Inflammatory macrophage (primary cell): ENCODE measurements around the gene MYO9A.

ENCODE experiments used
- DNase-seq, 2 donors: peaks; one replicate each; pipeline ENCODE4 v3.0.0-alpha.2; 2020 to 2022

MYO9A gene

DNA sequence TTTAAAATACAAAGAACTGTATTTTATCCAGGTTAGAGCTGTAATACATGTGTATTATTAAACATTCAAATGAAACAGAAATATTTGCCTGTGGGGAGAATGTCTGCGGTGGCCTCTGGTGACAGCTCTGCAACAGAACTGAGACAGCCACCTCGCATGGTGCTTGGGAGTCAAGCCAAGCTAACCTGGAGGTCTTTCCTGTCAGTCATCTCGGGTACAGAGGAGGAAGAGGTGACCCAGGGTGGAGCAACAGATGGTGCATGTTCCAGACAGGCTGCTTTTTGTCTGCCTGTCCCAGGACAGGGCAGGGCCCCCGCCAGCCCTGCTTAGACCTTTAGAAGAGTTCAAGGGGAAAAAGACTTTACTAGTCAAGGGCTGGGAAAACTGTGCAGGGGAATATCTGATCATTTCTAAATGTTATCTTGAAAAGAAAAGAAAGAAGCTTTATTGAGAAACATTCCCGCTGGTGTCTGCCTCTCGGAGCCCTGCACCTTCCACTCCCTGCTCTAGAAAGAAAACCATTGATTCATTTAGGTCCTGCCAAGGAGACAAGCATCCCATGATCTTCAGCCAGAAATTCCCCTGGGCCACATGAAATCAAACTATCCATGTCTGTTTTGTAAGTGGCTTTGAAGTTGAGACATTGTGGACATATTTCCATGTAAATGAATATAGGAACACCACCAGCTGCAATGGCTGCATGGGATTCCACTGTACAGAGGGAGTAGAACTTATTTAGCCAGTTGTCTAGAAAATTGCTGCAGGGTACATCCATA is 313.1 kb downstream of the MYO9A start:
- no peak for DNase-seq

DNA sequence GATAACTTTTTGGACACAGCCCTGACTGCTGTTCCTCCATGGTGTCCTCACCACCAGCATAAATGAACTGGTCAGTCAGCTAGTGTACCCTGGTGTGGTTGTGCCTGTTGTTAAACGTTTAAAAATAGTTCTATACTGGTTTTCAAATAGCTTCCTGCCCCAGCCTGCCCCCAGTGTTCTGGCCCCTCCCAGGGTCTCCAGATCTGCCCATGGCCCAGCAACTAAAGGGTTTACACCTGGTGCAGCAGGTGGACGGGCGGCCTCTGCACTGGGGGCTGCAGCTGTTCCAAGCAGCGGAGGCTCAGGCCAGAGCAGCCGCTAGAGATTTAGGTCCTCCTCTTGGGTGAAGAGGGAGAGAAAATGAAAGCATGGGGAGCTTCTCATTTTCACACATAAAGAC is 313.7 kb downstream of the MYO9A start:
- DNase-seq: no peak

DNA sequence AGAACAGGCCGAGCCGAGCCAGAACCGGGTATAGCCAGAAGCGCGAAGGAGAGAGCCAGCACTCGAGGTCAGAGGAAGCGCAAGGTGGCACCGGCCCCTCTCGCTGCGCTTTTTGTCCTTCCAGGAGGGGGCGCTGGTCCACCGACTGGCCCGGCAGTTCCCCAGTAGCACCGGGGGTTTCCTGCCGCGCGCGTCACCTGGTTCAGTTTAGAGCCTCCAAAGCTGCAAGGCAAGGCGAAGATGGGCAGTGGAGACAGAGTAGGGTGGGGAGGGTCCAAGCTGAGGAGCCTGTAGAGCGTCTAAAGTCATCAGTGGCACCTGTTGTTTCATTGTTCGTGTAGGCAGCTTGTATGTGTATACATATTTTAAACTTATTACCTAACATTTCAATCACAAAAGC is 315.2 kb downstream of the MYO9A start:
- peak; percentile 3 to 14 for DNase-seq

DNA sequence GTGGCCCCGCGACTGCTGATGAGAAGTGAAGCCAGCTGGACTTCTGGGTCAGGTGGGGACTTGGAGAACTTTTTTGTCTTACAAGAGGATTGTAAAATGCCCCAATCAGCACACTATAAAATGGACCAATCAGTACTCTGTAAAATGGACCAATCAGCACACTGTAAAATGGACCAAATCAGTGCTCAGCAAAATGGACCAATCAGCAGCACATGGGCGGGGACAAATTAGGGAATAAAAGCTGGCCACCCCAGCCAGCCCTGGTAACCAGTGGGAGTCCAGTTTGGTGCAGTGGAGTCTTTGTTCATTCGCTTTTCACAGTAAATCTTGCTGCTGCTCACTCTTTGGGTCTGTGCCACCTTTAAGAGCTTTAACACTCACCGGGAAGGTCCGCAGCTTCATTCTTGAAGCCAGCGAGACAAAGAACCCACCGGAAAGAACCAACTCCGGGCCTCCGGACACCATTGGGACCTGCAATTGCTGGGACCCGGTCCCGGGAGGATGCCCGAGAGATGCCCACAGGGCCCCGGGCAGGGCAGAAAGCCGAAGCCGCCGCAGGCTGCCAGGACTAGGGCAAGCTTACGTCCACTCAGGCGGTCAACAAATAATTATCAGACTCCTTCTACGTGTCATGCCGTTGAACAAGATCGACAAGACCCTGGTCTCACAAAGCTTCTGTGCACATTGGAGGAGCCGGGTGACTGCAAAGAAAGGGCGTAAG is 315.9 kb downstream of the MYO9A start:
- DNase-seq: peak in 1 of 2 donors; percentile 6

DNA sequence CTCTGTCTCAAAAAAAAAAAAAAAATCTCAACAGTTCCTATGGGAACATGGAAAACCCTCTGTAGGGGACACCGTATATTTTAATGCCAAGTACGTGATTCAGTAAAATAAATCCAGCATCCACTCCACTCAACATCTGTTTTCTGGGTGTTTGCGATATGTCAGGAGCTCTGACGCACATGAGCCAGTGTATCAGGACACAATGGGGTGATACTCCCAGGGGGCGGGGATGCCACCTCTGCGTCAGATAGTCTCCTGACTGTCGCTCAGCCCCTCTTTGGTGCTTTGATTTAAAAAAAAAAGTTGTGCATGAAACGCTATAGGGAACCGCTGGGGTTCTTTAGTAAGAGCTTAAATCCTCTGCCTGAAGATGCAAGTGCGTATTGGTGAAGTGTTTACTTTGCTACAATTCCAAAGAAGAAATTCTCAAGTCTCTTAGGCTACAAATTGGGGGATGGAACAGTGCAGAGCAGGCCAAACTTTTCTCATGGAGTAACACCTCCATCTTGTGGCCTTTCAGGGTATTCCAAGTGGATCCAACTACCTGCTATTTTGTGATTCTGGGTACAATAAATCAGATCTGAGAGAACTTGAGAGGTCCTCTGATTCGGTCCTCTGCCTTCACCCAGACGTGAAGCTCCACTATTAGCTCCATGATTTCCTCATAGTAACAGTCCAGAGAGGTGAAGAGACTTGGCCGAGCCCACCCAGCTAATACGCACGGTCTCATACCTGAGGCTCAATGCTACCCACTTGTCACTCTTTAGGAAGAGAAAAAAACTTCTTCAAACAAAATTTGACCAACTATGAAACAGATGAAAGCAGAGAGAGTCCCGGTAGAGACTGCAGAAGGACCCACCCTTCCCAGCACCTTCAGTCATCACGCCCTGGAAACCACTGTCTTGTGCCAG is 316.9 kb downstream of the MYO9A start:
- peak; percentile 54 for DNase-seq

DNA sequence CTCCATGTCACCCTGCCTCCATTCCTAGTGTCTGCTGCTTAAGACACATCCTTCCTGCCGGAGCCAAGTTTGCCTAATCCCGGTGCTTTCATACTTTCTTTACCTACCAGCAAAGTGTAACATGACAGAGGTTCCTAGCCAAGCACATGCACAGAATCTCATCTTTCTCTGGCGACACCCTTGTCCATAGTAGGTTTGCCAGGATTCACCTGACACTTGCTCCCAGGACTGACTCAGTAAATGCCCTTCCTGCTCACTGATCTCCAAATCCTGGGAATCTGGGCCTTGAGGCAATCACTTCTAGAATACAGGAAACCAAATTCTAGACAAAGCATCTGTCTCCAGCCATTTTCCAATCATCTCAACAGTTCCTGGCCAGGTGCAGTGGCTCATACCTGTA is 317.8 kb downstream of the MYO9A start:
- DNase-seq: no peak

DNA sequence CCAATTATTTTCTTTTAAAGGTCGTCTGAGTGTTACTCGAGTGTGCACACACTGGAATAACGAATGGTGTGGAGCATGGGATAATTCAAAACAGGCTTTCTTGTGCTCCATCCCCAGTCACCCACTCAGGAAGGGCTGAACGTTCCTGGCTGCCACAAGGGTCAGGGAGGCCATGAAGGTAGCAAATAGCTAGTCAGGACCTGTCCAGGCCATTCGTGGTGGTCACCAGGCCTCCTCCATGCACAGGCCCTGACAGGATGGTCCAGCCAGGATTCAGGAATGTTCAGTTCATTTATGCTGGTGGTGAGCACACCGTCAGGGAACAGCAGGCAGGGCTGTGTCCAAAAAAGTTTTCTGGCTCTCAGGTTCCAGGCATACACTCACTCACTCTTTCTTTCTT is 319.3 kb downstream of the MYO9A start:
- DNase-seq: no peak

DNA sequence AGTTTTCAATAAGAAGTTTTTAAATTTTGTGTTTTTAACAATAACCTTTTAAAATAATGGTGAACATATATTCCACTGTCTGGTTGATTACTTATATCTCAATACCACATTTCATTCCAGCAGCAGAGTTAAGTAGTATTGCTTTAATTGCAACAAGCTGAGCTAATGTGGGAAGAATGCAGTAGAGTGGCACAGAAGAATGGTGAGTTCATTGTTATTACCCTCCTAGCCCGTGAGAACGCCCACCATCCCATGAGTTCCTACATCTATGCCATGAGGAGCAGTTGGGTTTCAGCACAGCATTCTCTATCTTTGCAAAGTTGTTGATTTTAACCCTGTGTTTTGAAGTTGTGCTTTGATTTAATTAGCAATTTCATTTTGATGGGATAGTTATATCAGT is 325.4 kb downstream of the MYO9A start:
- DNase-seq: no peak

DNA sequence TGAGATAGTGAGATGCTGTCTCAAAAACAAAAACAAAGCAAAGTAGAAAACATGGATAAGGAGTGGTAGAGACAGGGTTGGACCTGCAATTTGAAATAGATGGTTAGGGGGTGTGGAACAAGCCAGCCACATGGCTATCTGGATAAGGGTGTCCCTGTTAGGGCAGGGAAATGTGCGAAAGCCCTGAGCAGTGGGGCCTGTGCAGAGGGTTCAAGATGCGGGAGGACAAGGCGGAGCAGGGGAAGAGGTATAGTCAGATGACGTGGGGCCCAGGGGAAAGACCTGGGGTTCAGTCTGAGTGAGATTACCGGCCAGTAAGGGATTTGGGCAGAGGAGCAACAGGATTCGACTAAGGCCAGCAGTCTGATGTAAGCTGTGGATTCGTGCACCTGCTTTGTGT is 326.0 kb downstream of the MYO9A start:
- DNase-seq: no peak

DNA sequence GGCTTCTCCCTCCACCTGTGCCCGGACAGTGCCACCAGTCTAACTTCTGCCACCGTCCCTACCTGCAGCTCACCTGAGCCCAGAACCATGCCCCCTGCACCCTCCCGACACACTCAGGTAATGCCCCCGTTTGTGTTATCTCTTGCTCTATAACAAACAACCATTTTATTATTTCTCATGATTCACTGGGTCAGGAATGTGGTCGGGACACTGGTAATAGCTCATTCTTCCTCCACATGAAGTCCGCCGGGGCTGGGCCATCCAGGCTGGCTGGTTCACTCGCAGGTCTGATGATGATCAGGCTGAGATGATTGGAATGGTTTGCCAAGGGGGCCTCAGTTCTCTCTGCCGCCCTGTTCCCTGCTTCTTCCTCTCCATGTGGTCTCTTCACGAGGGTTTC is 327.9 kb downstream of the MYO9A start:
- no peak for DNase-seq

DNA sequence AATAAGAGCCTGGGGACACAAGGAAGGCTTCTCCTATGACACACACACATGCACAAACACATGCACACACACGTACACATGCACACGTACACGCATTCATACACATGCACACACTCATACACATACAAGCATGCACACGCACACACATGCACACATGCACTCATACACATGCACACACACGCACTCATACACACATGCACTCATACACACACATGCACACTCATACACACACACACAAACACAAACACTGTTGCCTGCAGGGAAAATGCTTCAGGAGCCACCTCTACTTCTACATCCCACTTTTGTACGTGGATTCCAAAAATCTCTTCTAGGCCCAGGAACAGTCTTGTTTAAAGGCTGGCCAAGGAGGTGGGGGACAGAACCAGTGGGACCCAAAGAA is 328.3 kb downstream of the MYO9A start:
- no peak for DNase-seq

DNA sequence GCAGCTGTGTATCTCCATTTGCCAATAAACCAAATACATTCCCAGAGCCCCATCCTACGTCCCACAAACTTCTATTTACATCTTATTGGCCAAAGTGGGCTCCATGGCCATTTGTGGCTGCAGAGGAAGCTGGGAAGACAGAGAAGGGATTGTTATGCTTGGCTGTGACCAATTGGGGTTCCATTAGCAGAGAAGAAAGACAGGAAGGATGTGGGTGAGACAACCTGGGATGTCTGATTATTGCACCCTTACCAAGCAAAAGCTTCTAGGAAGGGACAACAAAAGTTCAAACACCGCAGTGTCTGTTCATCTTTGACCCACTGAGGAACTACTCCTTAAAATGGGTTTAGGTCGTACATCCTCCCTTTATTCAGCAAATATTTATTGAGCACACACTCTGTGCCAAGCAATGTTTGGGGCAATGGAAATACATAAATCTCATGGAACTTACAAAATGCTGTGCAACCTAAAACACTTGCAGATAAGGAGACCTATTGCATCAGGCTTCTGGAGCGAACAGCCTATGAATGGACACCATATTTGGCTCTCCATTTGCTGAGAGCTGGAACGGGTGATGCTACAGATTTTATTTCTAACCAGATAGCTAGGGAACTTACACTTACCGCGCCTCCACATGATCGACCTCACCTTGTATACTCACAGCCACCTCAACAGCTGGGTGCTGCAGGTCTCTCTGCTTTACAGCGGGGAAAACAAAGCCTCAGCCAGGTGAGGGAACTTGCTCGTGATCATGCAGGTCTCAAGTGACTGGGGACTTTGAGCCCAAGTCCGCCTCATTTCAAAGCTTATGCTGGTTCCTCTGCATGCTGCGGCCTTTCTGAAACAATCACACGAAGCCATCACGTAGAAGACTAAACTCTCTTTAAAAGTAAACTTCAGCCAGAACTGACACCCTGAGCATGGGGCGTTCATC is 329.0 kb downstream of the MYO9A start:
- DNase-seq: no peak

DNA sequence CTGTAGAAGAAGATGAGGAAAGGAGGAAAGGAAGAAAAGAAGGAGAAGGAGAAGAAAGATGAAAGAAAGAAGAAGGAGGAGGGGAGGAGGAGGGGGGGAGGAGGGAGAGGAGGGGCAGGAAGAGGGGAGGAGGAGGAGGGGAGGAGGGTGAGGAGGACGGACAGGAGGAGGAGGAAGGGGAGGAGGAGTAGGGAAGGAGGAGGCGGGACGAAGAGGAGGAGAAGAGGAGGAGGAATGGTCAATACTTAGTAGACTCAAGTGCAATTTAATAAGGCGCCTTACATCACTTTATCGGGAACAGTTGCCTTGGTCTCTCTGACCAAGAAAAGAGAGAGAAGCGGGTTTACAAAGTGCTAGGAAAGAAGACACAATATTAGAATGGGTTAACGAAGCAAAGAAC is 331.3 kb downstream of the MYO9A start:
- no peak for DNase-seq

DNA sequence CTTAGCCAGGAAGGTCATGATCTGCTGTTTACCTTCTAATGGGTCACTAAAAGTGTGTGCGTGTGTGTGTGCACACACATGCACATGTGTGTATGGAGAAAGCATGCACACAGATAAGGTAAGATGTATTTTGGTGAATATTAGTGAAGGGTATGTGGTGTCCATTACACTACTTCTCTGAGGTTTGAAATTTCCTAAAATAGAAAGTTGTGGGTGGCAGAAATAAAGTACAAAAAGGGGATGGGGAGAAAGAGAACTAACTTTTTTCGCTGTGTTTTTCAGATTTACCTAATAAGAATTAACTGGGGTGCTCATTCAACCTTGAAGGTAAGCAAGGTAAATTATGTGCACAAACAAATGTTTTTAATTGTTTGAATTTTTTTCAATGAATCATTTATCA is 332.0 kb downstream of the MYO9A start:
- DNase-seq: no peak

DNA sequence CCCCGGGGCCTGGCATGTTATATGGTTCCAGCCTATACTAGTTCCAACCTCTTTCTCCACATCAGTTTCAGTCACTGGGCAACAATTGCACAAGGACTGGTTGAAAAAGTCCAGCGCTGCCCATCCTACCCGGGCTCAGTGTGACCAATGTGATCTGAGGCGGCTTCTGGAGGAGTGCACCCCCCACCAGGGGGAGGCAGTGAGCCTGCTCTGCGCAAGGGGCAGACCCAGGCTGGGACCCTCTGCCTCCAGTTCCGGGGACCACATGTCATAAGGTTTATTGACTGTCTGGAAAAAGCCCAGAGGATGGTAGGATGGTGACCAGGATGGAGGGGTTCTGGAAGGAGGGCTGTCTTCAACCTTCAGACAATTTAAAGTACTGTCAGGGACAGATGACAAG is 333.2 kb downstream of the MYO9A start:
- no peak for DNase-seq

DNA sequence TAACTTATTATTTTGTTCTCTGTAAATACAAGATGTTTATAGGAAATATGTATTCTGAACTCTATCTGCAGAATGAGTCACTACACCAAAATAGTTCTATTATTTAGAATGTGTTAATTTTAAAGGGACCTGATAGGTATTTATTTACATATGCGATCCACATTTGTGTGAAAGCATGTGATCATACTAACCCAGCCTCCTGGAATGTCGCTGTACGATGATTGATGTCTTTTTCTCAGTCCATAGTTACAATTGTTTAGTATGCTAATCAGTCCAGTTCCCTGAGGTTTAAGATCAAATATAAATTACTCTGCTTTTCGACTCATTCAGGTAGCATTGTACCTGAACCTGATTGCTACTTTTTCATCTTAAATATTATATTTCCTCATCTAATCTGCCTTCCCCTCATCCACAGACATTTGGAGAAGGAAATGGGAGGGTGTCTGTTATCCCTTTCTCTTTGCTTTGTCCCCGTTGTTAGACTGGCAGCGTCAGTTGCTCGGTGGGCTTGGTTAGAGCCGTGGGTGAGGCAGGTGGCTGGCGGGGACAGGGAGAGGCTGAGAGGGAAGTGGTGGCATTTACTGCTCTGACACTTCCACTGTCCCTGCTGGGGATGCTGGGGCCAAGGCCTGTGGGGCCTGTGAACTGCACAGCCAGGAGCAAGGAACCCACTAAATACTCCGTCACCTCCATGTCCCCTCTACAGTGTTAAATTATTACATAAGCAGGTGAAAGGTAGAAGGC is 335.4 kb downstream of the MYO9A start:
- DNase-seq: no peak

DNA sequence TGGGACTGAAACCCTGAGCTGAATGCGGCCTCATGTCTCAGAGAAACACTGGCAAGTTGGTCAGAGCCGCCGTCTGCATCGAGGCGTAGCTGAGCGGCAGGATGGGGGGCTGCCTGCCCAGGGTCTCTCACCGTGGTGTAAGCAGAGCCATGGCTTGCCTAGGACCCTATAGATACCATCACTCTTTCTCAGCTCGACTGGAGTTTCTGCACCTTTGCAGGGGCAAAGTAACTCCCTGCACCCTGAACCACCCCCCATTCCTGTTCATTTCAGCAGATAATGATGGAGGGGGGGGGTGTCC is 336.0 kb downstream of the MYO9A start:
- no peak for DNase-seq

DNA sequence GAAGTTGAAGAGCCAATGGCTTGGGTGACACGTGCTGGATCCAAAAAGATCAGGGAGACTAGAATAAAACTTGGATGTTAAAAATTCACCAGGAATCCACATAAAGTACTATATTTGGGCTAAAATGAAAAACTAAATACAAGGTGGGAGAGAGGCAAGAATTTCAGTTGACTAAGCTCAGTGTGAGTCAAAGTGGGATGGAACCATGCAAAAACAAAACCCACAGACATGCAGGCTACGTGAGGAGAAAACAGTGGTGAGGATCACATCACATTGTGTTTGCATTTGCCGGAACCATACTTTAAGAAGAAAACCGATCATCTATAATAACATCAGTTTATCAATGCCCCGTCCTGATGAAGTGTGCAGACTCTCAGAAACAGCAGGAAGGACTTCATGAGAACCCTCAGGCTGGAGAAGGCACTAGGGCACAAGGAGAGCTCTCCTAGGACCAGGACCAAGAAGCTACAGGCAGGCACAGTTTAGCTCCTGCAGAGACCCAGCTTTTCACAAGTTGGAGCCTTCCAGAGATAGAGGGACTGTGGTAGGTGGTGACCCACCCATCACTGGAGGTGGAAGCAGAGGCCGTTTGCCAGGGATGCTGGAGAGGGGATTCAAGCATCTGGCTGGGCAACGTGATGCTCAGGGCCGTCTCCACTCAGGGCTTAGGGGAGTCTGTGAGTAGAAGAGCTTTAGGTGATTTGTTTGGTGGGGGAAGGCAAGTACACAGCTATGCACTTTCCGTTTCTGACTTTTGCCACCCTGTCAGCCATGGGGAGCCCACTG is 336.6 kb downstream of the MYO9A start:
- no peak for DNase-seq

DNA sequence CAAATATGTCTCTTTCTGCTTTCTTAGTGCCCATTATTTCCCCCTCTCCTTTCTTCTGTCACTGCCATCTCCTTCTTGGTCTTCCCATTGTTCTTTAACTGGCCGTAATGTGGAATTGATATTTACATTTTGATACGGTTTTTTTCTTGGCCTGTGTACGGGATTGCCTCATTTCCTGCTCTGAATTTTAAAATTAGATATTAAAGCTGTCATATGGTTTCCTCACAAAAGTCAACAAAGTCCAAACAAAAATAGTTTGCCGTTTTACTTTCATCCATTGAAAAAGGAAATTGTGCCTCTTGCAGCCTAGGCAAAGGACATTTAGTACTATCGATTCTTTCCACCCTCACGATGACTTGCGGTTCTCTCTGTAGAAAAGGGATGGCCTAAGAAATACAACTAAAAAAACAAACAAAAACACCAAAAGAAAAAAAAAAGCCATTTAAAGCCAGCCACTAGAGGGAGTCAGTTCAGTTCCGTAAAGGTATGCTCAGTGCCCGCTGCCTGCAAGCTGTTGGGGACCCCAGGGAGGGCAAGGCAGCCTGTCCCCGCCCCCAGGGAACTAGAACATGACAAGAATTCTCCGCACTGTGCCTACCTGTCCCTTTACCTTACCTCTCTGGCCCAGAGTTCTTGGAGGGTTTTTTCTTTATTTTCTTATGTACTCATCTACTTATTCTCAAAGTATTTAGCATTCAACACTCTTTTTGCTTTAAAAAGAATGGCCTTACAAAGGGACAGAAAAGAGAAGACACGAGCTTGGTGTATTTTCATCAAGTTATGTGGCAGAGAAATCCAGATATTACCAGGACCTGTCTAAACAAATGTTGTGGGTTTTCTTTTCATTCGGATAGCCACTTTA is 337.6 kb downstream of the MYO9A start:
- peak; percentile 30 to 49 for DNase-seq
